Fibroblast of skin of left quadriceps (primary cell): ENCODE data around the gene SNAP29.
"Not testable (repeated sequence)": the region's sequence is repeated elsewhere in the genome, so short reads cannot be mapped to it uniquely, and the experiment has no call there.

Source experiments
- DNase-seq, 2 experiments: peaks; one replicate each; pipeline ENCODE4 v3.0.0-alpha.2; 2013; ENCODE audit warnings: low read depth in 2 of 2

Gene SNAP29

GRCh38 chr22:20901093-20902033 lies 42.6 kb downstream of the SNAP29 start:
- not testable (repeated sequence) for DNase-seq

DNA sequence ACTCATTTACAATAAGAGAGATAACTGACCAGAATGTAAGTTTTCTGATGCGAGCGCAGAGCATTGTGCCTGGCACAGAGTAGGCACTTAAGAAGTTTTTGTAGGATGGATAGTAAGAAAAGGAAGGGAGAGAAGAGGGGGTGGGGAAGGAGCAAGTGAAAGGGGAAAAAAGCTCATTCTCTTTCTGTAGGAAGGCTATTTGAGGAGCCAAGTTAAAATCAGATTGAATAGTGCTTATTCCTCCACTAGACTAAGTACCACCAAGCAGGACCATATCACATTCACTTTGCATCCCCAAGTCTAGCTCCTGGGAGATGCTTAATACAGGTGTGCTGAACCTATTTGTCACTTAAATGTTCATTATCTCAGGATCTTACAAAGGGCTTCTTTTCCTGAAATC lies 44.3 kb downstream of the SNAP29 start:
- no peak for DNase-seq

- peak; percentile 78 to 82 for DNase-seq
These were observed 45.5 kb downstream of the SNAP29 start for GRCh38 chr22:20904008-20904979.

- DNase-seq: no peak
These were observed 46.2 kb downstream of the SNAP29 start for GRCh38 chr22:20904980-20905355.

DNA sequence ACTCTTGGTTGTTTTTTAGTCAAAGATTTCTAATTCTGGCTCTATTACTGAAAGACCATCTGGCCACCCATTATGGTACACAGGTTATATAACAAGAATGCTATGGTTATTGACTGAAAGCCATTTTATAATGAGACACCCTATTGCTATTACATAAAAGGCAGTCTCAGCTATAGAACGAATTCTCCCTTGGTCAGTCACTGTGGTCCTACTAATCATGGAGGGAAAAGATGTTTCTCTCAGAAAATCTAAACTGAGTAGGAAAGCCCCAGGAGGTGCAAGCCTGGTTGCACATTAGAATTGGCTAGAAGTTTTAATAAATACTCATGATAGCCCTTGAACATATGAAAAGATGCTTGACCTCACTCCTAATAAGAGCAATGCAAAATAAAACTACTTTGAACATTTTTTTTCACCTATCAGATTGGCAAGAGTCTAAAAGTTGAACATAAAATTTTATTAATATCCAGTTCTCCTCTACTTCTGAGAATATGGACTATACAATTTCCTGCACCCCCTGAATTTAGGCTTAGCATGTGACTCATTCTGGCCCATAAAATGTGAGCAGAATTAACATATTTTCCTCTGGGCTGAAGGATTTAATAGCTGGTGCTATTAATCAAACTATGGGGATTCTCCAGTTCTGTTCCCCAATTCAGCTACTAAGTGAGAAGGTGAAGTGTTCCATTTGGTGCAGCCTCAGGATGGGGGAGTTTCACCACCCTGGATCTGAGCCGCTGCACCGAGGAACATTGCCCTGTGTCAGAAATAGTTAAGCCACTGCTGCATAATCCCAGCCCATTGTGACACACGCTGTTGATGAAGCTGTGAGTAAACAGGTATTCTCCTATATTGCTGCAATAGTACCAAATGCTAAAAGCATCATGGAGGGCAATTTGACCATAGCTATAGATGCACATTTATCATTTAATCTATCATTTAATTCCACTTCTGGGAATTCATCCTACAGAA lies 46.9 kb downstream of the SNAP29 start:
- DNase-seq: no peak

DNA sequence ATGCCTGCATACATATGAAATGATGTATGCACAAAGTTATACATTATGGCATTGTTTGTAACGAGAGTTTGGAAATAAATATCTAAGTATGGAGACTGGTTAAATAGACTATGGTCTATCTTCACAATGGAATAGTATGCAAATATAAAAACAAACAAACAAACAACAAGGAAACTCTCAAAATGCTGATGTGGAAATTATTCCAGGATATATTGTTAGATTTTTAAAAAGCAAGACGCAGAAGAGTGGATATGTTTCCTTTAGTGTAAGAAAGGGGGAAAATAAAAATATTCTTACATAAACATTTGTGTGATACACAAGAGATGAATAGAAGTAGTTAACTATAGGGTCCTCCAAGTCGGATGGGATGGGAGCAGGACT lies 47.6 kb downstream of the SNAP29 start:
- DNase-seq: no peak

DNA sequence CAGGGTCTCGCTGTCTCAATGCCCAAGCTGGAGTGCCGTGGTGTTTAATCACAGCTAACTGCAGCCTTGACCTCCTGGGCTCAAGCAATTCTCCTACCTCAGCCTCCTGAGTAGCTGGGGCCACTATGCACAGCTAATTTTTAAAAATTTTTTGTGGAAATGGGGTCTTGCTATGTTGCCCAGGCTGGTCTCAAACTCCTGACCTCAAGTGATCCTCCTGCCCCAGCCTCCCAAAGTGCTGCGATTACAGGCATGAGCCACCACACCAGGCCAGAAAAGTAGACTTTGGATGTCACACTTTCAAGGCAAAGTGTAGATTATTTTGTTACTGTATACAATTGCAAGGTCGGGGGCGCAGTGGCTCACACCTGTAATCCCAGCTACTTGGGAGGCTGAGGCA lies 49.9 kb downstream of the SNAP29 start:
- DNase-seq: not testable (repeated sequence)

GRCh38 chr22:20909543-20910303 lies 50.9 kb downstream of the SNAP29 start:
- no peak for DNase-seq

DNA sequence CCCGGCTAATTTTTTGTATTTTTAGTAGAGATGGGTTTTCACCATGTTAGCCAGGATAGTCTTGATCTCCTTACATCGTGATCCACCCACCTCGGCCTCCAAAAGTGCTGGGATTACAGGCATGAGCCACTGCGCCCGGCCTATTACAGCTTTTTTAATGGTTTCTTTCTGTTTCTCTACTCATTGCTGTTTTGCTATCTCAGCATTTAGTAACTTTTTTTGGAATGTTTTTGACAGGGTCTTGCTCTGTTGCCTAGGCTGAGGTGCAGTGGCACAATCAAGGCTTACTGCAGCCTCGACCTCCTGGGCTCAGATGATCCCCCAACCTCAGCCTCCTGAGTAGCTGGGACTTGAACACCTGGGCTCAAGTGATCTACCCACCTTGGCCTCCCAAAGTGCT lies 53.7 kb downstream of the SNAP29 start:
- no peak for DNase-seq

DNA sequence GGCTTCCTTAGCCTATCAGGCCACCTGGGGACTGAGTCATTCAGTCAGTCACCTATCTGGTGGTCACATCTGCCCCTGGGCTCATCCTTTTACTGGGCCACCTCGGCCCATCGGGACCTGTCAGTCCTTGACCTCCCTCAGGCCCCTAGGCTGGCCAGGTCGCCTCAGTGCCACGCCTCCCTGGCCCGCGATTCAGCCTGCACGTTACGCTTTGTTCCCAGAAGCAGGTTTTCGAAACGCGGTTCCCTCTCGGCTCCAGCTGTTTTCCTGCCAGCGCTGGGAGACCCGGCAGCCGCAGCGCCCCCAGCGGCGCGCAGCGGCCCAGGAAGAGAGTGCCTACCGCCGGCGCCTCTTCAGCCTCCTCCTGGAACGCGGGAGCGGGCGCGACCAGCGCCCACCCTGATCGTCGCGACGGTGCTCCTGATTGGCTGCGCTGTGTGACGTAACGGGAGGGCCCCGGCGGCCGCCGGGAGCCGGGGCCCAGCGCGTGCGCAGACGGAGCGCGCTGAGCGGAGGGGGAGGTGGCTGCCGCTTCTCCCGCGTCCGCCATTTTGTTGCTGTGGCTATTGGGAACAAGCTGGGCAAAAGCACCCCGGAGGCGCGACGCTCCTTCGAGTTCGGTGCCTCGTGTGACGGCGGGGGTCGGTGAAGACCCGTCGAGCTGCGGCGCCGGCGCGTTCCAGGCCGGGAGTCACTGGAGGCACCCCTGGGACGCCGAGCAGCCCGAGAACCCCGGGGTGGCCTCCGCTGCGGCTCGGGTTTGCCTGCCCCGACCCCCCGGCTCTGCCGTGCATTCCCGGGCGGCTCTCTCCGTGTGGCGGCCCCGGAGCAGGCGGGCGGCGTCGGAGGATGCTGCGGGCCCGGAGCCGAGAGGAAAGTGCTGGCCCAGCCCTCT lies 58.4 kb downstream of the SNAP29 start, which contains the start of gene CRKL:
Gene CRKL, plus strand, starts transcription at position 492 of the 895 bp plus-strand sequence. CDS start 528 bp downstream, outside the sequence.
- DNase-seq: peak; percentile 94 to 95

GRCh38 chr22:20918663-20919218 lies 59.9 kb downstream of the SNAP29 start:
- no peak for DNase-seq

- DNase-seq: no peak
These were observed 60.9 kb downstream of the SNAP29 start for GRCh38 chr22:20919718-20920117.

- DNase-seq: no peak
These were observed 62.0 kb downstream of the SNAP29 start for GRCh38 chr22:20920881-20921203.

GRCh38 chr22:20922141-20922751 lies 63.4 kb downstream of the SNAP29 start:
- DNase-seq: no peak

DNA sequence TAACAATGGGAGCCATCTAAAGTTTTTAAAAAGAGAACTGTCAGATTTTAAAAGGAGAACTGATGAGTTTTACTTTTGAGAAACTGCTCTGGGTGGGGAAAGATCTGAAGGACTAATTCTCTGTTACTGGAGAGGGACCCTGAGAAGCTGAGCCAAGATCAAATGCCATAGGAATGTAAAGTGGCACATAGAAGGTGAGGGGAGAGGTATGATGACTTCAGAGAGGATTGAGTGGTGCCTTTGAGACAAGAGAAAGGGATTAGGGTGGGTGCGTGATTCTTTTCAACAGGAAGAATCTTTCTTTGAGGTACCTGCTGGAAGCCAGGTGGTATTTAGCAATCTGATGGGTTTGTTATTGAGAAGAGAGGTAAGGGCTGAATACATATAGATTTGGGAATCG lies 67.4 kb downstream of the SNAP29 start:
- DNase-seq: no peak

DNA sequence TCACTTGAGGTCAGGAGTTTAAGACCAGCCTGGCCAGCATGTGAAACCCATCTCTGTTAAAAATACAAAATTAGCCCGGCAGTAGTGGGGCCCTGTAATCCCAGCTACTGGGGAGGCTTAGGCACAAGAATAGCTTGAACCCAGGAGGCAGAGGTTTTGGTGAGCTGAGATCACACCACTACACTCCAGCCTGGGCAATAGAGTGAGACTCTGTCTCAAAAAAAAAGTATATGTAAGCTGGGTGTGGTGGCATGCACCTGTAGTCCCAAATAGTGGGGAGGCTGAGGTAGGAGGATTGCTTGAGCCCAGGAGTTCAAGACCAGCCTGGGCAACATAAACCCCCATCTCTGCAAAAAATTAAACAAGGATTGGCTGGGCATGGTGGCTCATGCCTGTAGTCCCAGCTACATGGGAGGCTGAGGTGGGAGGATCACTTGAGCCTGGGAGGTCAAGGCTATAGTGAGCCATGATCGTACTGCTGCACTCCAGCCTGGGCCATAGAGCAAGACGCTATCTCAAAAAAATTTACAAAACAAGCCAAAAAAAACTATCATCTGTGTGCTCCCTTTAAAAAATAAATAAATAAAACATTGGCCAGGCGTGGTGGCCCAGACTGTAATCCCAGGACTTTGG lies 69.2 kb downstream of the SNAP29 start:
- no peak for DNase-seq

- no peak for DNase-seq
These were observed 69.8 kb downstream of the SNAP29 start for GRCh38 chr22:20928573-20928967.

- DNase-seq: no peak
These were observed 71.2 kb downstream of the SNAP29 start for GRCh38 chr22:20930004-20930403.
